CD4-positive, alpha-beta T cell treated with Interleukin-17A for 1 hour (primary cell): ENCODE measurements around the gene SUGCT.

ENCODE experiments used
- DNase-seq: peaks from one replicate; pipeline ENCODE4 v3.0.0-alpha.2; 2020

SUGCT gene

DNA sequence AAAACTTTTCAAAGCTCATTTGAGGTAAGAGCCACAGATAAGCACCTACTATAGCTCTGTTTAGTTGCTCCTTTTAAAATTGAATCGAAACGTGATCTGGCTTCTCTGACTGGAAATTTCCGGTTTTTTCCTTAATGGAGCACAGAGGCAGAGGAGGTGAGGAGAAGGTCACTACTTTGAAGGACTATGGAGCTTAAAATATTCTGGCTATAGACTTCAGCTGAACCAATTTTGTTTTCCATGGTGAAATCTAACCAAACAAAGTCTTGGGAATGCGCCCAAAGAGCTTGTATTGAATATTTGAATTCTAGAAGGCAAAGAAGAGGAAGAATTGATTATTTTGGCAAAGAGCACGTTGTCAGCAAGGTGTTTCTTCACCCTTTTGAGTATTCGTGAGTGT, 711.1 kb downstream of the SUGCT start:
- DNase-seq: no peak

DNA sequence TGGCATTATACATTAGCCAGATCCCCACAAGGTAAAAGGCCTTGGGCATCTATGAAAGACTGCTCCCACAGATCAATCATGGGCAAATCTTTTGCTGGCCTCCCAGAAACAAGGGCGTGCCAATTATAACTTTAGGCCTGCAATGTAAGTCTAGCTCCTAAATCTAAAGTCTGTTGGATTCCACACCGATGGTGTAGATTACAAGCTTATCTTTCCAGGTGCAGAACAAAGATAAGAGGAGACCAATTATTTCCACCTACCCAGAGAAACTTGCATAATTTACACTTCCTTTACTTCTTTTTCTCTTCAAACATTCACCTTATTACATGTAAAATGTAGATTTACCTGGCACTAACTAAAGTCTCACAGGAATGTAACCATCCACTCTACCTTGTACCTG, 713.1 kb downstream of the SUGCT start:
- DNase-seq: no peak

DNA sequence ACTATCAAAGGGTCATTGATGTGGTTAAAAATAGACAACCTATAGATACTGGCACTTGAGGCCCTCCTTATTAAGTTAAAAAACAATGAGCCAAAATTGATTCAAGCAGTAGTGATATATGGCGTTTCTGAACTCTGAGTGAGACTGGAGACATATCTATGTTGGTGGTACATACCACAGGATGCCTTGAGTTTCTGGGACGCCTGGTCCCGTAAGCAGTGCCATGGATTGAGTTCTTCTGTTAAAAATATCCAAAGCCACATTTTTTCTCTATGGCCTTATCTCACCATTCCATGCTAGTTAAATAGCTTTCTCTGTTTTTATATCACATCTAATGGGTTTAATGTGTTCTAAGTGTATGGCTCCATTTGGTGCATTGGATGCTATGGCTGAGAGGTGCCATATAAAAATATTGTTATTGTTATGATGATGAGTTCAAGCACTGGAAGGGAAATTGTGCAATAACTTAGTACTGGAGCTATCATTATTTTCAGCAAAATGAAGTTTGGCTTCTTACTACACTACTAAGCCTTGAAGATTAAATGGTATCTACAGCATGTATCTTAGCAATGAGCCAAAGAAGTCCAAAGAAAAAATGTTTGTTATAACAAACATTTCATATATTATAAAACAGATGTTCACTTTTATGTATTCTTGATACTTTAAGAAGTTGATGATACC, 713.9 kb downstream of the SUGCT start:
- DNase-seq: no peak

DNA sequence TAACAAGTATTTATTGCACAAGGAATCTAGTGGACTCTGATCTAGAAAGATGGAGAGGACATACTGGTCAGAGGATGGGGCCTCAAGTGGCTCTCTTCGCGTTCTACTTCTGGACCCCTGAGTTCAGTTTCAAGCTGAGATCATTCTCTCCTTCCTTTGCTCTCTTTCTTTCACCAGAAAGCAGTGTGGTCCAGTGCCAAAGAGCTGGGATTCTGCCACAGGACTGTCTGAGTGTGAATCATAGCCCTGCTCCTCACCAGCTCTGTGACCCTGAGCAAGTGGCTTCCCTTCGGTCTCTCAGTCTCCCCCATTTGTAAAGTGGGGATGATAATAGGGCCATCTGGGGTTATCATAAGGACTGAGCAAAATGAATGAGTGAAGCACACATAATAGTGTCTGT, 715.2 kb downstream of the SUGCT start:
- no peak for DNase-seq

DNA sequence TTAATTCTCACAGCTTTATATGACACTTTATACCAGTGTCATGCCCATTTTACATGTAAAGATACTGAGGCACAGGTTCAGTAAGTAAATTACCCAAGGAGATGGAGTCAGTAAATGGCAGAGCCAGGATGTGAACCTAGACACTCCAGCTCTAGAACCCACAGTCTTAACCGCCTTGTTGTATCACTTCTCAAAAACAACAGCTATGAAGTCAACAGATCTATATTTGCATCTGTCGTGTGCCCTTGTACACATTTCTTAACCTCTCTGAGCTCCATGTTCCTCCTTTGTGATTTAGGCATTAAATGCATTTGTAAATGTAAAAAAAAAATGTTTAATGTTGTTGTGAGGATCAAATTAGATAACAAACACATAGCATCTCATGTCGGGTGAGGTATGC, 716.2 kb downstream of the SUGCT start:
- DNase-seq: no peak

DNA sequence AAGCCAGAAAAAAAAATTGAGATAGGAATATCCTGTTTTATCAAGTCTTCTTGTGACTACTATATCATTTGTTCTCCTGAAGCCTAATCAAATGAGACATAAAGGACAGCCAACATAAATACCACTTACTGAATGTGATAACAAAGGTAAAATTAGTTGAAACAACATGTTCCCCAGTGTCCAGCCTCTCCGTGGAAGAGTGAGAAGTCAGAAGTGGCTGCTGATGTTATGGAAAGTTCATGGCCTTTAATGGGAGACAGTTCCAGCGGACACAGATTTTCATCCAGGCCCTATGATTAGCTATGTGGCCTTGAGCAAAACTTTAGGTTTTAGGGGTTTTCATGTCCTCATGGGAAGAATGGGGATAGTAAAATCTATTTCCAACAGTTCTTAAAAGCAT, 724.3 kb downstream of the SUGCT start:
- DNase-seq: no peak

DNA sequence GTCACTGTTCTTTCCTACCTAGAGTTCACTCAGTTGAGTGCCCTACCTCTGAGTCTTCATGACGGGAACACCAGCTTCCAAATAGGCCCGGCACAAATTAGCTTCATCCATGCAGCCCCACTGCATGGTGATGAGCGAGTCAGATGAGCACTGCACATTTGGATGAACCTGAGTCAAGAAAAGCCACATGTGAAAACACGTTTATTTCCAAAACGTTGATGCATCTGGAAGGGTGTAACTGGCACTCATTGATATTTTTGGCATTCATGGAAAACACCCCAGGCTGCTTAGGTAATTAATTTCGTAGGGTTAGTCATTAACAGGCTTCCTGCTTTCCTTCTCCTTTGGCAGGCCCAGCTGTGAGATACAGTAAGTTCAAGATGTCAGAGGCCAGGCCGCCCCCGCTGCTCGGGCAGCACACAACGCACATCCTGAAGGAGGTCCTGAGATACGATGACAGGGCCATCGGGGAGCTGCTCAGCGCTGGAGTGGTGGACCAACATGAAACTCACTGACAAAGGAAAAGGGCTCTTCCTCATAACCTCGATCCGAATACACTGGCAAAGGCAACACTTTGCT, 725.2 kb downstream of the SUGCT start:
- DNase-seq: no peak

DNA sequence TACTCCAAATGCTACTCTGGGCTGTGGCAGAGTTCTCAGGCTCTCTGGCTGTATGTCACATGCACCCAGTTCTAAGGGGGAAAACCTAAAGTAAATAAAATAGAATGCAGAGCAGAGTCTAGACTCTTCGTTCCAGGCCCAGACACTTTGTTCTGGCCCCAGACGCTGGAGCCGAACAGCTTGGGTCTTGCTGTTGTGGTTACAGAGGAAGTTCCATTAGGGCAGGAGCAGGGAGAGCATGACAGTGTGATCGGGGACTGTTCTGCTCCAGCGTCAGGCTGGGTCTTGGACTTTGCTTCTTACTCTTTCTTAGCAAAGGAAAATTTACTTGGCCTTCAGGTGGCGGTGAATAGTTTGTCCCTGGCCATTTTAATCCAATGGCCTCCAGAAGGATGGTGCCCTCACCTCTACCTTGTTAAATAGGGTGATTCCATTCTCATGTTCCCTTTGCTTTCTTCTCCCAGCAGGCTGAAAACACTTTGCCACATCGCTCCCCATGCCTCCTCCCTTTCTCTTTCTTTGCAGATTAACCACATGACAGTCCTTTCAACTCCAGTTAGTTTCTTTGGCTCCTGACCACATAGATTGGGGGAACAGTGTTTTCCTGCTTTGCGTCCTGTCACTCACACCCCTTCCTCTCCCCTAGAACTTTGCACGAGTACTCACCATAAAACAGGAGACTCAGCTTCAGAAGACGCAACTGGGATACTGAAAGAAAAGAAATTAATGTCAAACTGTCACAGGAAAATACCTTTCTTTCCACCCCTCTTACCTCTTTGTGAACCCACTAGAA, 730.8 kb downstream of the SUGCT start:
- DNase-seq: no peak

DNA sequence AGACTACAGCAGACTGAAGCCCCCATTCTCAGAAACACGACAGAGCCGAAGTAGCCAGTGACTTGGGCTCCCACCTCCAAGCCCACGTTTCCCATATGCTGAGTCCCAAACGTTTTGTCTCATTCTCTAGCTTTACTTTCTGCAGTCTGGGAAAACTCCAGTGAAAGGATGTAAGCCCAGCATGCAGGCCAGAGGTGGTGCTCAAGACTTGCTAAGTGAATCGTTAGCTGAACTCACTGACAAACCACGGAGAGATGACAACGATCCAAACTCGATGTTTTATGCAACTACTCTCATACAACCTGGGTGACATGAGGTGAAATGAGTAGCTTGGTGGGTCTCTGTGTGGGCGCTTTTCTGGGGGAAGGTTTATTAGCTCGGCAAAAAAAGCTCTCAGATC, 731.8 kb downstream of the SUGCT start:
- DNase-seq: no peak

DNA sequence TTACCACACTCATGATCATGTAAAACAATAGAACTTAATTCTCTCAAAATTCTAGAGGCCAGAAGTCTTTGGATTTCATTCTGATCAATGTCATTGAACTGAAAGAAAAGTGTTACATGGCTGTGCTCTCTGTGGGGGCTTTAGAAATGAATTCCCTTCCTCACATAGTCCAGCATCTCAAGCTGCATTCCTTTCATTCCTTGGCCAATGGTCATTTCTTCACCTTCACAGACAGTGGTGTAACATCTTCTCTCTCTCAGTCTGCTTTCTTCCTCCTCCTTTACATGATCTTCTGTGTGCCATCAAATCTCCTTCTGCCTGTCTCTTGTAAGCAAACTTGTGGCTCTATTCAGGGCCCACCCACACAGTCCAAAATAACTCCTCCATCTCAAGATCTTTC, 735.3 kb downstream of the SUGCT start:
- DNase-seq: no peak

DNA sequence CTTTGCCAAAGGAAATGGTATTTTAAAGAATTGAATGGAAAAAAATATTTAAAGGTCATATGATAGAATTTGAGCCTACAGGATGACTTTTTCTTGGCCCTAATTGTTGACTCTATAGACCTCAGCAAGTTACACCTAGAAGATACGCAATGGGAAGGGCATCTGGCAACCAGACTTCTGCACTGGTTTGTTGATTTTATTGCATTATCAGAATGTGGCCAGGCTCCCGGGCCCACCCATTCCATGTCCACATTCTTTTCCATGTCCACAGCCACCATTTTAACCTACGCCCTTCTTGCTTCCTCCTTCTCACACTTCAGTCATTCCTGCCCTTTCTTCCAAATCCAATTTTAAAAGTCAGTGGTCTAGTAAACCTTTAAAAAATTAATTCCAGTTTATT, 738.4 kb downstream of the SUGCT start:
- no peak for DNase-seq

DNA sequence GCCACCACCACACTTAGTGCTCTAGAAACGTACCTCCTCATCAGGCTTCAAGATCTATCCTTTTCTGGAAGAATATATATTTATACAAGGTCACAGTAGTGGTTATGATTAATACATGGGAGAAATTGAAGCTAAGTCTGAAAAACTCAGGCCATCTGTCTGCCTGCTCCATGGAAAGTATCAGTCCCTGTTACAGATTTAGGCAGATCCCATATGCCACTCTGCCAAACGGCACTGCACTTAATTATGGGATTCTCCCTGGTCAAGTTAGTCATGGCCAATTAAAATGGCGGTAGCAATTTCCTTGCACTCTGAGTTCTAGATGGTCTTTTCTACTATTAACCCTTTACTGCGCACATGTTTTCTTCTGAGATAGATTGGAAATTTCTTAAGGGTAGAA, 740.0 kb downstream of the SUGCT start:
- no peak for DNase-seq

DNA sequence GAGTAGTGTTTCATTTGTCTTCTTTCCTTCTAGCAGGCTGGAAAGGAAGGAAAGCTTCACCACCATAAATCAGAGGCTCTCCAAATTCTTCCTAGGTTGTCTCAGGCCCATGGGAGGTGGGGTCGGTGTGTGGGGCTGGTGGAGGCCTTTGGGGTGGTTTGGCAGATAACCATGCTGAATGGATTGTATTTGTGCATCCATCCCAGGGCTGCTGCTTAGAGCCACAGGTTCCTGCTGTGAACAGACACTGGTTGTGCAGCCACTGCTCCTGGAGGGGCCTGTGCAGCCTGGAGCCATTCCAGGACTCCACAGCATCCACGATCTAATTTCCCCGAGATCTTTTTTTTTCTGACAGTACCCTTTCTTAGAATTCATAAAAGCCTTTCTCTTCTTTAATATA, 741.8 kb downstream of the SUGCT start:
- no peak for DNase-seq

DNA sequence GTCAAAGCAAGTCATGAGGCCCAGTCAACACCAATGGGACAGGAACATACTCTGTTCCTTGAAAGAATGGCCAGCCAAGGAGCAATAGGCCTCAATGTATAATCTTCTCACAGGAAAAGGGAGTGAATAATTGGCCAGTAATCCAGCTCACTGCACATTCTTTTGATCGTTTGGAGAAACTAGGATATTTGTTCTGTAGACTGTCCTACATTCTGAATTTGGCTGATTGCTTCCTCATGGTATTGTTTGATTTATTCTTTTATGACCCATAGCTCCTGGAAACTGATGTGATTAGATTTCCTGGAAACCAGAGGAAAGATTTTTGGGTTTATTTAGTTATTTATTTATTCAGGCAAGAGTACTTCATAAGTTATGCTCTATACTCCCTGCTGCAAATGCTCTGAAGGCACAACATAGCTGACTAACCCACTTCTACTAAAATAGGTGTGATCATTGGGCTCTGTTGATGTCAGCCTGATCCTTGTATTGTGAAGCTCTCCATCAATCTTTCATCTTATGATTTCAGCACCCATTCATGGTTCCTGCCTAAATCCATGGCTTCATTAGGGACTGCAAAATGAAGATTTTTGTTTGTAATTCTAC, 745.2 kb downstream of the SUGCT start:
- DNase-seq: no peak

DNA sequence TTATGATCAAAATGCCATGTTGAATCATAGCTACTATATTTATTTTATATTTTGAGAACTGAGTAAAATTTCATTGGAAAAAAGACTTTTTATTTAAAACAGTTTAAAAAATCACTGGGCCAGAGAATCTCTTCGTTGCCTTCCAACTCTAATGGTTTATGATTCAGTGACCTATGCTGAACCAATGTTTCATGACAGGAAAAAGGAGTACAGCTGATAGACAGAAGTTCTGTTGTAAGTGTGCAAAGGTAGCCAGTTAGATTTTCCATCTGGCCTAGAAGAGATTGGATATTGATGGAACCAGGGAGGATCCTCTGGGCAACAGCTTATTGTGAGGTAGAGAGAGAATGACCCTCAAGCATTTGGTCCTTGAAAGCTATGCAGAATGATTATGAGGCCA, 745.8 kb downstream of the SUGCT start:
- no peak for DNase-seq

DNA sequence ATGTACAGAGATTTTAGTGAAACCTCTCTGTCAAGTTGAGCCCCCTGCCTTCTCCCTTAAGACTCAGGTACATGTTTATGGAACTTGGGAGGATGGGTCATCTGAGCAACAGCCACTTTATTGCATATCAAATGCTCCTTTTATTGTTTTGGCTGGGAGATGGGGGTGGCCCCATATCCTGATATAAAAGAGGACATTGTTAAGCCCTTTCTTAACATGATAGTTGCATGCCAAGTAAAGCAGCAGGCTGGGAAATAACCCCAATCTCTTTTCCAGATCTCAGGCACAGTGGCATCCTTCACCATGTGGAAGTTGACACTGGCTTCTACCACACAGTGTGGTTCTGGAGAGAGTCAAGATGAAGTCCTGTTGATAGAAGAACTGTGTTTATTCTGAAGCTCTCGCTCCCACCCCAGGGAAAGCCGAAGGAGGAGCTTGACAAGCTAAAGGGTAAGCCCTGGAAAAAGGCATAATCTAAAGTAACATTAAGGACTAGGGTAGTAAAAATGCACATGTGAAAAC, 746.7 kb downstream of the SUGCT start:
- DNase-seq: no peak

DNA sequence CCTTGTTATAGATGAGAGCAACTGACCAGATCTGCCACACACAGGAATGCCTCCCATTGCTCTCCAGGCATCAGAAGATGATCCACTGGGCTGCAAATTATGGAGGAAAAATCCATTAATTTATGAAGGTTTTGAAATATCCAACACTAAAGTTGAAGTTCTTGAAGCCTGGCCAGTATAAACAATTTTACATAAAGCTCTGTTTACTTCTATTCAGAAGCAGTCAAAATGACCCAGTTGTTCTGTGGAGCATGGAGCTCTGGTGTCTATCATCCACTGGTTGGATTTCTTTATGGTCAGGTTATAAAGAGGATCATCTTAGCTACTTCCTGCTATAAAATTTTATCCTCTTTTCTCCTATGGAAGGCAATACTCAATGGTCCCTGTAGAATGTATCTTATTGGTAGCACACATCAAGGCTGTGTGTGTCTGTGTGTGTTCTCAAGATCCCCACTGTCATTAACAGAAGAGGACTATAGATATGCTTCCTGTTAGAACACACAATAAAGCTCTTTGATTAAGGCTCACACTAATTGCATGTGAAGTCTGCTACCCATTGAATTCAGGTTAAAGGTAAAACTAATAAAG, 747.4 kb downstream of the SUGCT start:
- no peak for DNase-seq

DNA sequence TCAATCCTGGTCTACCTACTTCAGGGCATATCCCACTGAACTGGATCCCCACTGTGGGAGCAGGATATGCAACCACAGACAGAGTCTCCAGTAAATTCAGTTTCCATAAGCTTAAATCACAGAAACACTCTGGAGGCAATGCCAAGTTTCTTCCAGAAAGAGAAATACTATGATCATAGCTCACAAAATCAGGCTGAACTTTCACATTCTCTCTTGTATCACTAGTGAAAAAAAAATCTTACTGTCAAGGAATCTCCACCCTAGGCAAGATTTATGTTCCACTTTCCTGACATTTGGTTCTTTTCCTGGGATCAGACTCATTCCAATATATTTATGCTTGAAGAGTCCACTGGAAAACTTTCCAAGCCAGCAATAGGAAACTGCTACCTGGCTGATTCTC, 749.0 kb downstream of the SUGCT start:
- DNase-seq: no peak

DNA sequence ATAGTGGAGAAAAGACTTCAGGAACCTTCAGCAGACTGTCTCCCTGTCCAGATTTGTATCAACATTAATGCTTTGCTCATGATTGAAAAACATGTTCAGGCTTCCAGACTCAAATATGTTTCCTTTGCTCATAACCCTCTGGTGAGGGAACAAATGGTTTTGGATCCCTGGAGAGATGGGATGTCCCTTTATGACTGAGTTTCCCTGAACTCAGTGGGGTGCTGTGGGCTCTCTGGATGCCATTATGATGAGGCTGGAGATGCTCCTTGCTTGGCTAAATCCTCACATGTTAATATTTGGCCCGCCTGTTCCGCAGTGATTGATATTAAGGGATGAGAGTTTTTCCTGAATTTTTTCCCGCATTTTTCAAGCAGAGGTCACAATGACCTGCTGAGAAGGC, 749.4 kb downstream of the SUGCT start:
- DNase-seq: no peak

DNA sequence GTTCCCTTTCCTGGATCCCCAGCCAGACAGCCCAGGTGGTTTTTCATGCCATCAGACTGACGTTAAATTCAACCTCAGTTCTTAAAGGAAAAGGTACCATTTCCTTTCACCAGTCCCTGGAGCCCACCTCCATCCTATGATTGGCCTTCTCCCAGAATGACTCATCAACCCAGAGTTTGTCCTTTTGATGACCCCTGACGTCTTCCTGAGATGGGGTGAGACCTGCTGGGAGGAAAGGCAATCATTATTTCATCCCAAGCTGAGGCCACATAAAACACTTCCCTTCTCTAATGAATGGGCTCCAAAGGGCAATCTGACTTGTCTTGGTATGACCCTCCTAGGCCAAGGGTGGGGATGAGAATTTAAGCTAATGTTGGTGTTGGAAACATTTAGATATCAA, 750.7 kb downstream of the SUGCT start:
- DNase-seq: no peak

DNA sequence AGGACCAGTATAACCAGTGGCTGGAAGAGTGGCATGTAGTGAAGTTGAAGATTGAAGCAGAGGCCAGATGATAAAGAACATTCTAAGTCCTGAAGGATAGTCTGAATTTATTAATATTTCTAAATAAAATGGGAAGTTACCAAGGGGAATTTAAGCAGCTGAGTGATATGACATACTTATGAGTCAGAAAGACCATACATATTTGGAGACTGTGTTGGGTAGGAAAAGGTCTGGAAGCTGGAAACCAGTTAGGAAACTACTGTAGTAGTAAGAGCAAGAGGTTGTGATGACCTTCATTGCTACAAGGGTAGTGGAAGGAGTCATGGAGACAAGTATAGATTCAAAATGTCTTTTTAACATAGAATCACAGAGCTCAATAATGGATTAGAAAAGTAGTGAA, 752.3 kb downstream of the SUGCT start:
- DNase-seq: no peak

DNA sequence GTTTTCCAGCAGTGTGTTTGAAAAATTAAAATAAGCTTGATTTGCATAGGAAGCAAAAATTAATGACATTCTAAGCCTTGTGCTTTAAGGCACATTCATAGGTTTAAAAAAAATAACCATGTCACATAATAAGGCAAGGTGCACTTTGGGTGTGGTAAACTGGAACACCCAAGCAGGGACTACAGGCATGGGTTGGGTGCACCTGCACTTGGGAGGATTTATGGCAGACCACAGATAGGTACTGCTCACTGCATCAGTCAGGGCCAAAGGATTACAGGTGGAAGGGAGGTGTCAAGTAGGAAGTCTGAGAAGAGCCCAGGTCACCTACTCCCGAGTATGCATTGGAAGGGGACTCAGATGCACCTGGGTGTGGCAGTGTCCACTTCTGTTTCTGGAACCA, 753.7 kb downstream of the SUGCT start:
- DNase-seq: no peak

DNA sequence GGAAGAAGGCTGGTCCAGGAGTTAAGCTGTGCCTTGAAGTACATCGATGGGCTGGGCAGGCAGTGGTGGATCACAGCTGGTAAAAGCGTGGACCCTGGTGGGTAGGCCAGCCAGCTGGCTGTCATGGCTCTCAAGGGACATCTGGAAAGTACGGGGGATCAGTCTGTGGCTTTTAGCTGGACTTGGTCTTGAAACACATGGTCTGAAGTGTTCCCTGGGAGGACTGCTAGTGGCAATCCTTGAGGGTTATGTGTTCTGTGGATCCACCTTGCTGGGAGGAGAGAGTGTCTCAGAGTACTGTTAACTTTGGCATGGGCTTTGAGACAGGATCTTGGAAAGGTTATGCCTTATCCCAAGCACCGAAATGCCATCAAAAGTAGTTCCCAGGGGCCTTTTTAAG, 754.3 kb downstream of the SUGCT start:
- no peak for DNase-seq
